ENCODE measurements around the gene ALPK1. TPM values are rescaled to one million over a fixed set of nuclear protein-coding genes. Genes with fewer than 3 reads are reported as not detected.

Gene ALPK1
- total RNA-seq, 2 donors from 2014 or later = 22.8 to 24.4 TPM

DNA sequence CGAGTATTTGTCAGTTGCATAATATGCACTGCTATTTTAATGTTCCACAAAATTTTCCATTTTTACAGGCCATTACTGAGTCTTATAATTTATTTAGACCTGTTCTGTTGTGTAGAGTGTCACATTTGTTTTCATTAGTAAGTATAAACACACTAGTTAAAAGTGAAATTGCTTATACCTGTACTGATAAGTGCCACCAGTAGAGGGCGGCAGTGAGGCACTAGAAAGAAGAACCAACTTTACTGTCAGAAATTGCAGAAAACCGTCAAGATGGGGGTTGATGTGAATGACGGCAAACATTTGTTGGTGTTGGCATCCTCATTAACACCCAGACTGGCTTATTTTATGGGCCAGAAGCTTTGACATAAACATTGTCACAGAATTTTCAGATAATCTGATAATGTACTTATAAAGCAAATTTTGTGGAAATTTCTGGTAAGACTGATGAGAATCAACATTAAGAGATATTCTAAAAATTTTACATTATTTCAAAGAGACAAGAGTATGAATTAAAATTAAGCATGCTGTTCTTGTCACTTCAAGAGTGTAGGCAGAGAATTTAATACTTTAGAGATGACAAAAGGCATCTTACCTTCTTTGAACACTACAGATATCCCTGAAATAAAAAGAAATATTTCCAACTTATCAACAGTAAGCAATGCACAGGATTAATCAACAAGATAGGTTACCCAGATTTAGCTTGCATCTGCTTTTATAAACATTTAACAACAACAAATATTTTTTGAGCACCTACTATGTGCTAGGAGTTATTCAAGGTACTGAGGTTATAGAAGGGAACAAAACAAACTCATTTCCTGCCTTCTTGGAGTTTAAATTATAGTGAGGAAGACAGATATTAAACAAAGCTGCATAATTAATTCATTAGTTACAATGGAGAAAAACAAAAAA lies 24.9 kb downstream of the ALPK1 start:
- DNase-seq (ENCODE audit: low spot score) = peak; percentile 87
- intact Hi-C loops (cut with DNase I) = loop anchor here in 1 of 2 donors (10.0 kb wide), 1 partner anchor 283 kb away; no protein-coding TSS in a partner anchor

DNA sequence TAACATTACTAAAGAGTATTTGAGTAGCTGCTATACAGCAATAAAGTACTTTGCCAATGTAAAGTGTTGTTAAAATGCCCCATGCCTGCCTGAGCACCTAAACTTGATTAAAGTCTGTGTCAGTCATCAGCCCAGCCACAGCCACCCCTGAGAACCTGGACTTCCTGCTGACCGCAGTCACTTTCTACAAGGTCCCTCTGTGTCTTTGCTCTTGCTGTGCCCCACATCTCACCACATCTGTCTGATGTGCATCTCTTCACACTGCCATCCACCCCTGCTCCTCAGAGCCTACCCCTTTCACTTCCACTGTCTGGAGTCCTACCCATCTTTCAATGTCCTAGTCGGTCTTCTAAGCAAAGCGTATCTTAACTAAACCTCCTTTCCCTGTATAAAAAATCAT lies 25.7 kb downstream of the ALPK1 start:
- intact Hi-C loops (cut with DNase I) = loop anchor here in 1 of 2 donors (10.0 kb wide), 1 partner anchor 282 kb away; no protein-coding TSS in a partner anchor
- DNase-seq (ENCODE audit: low spot score) = no peak

DNA sequence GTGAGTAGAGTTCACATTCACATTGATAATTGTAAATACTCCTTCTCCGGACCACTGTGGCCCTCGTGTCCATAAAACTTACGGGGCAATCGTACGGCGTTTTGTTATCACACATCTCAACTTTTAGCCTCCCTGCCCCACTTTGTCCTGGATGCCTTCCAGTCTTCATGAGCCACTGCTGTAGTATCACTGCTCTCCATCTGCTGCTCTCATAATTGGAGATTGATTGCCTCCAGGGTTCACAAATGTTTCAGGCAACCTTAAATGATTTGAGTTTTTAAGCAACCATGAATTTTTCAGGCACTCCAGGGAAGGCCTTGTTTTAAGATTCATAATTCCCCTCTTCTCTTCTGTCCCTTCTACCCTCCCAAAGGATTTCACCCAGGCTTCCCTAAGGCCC lies 28.4 kb downstream of the ALPK1 start:
- no peak for DNase-seq (ENCODE audit: low spot score)
- intact Hi-C loops (cut with DNase I) = loop anchor here in 1 of 2 donors (10.0 kb wide), 1 partner anchor 279 kb away; no protein-coding TSS in a partner anchor

DNA sequence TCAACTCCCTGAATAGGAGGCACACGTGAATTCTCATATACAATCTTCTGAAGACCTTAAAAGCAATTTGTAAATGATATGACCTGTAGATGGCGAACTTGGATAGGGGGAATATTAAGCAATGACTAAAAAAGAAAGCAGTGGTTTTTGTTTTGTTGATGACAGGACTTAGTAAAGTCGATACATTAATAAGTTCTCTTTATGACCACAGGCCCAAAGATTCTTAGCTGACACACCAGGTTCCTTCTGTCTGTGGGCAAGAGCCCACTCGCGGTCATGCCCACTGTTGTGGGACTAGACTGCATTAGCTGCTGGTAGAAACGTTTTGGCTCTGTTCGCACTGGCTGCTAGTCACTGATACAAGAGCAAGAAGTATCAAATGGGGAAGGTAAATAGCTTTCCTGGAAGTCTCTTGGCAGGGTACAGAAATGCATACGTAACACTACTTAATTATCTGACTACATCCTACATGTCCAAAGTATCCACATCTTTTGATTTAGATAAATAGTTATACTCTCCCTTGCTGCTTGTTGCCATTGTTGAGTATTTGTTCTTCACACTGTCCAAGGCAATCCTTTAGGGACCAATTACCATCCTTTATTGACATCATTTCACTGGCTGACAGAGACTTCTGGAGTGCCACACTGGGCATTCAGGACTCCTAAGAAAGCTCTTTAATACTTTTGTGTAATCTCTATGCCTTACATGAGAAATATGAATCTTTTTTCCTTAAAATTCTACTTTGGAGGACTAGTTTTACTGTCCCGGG lies 31.0 kb downstream of the ALPK1 start:
- no peak for DNase-seq (ENCODE audit: low spot score)
- intact Hi-C loops (cut with DNase I) = loop anchor here in 1 of 2 donors (10.0 kb wide), 1 partner anchor 277 kb away; no protein-coding TSS in a partner anchor

DNA sequence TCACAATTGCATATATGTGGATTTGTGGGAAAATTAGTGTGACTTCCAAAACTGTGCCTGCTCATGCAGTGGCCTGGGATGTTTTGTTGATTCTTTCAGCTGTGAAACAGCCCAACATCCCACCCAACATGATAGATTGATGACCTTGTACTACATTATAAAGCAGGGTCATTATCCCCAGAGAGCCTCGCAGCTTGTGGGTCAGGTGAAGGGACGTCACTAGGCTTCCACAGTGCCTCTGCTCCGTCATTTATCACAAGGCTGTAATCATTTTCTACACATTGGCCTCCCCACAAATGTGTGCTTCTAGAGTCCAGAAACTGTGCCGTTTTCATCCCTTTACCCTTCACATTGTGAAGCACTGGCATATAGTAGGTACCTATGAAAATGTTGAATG lies 31.6 kb downstream of the ALPK1 start:
- intact Hi-C loops (cut with DNase I) = loop anchor here in 1 of 2 donors (10.0 kb wide), 1 partner anchor 276 kb away; no protein-coding TSS in a partner anchor
- no peak for DNase-seq (ENCODE audit: low spot score)

DNA sequence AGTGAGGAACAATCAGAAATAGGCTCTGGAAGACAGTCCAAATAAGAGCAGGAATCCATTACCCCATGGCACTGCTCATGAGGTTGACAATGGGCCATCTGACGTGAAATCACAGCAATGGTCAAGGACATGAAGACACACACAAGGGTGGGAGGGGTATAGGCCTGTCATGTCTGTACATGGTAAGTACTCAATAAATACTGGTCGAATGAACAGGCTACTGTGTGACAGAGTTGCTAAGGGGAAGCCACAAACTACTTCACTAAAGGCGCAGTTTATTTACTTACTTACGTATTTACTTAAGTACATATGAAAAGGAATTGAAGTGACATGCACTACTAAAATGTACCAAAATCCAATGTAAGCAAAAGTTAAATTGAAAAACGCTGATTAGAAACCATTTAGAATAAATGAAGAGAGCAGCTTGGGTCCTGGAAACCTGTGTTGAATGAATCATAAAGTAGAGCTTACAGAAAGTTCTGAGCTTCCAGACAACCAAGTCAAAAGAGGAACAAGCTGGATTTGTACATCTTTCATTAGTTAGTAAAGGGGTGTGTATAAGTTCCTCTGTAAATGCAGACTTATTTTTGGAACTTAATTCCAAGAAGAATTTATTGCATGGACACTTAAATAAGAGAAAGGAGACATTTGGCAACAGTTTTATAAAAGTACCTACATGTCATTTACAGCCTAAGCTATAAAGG lies 32.7 kb downstream of the ALPK1 start:
- intact Hi-C loops (cut with DNase I) = loop anchor here in 1 of 2 donors (10.0 kb wide), 1 partner anchor 275 kb away; no protein-coding TSS in a partner anchor

DNA sequence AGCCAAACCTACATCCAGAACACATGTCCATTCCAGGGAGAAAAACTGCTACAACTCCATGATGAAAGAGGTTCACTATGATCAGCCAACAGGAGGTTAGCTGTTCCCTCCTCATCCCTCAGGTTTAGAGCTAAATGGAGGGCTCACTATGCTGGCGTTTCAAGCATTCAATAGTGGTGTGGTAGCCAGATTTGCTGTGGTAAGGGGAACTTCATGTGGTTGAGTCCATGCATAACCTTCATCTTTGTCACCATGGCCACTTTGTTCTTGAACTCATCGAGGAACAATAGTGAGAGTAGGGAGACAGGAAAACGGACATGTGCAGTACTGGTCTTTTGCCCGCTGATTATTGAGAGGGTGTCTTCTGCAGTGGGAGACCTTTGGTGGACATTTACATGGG lies 33.8 kb downstream of the ALPK1 start:
- no peak for DNase-seq (ENCODE audit: low spot score)
- intact Hi-C loops (cut with DNase I) = no loop called here

More for the DNA sequence above, 32.7 kb downstream of the ALPK1 start:
- no peak for DNase-seq (ENCODE audit: low spot score)

DNA sequence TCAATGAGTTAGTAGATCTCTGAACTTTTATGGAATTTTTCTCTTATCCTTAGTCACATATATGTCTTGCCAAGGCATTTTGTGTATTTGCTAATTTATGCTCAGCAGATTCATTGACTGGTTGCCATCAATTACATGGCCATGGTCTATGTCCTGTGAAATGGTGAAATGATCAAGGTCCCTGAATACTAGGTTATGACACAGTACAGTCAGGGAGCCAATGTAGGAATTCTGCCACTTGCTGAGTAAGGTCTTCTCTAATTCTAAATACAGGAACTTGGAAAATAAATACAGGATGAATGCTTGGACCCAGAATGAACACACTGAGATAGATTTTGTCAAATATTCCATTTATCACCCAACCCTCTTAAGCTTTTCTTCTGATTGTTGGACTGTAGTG lies 35.2 kb downstream of the ALPK1 start:
- intact Hi-C loops (cut with DNase I) = no loop called here
- no peak for DNase-seq (ENCODE audit: low spot score)

DNA sequence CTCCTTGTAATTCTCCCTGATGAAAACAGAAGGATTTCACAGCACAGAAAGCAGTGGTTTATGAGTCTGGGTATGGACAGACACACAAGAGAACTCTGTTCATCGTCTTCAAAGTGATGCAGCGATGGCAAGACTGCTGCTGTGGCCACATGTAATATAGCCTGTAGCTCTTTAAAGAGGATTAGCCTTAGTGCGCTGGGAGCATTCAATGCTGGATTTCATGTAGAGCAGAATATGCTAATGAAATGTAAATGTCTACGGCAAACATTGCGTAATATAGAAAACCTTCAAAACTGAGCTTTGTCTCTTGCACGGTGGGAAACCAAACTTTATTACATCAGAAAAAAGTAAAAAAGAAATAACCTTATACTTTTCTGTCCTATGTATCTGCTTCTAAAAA lies 42.9 kb downstream of the ALPK1 start:
- intact Hi-C loops (cut with DNase I) = no loop called here
- DNase-seq (ENCODE audit: low spot score) = no peak

DNA sequence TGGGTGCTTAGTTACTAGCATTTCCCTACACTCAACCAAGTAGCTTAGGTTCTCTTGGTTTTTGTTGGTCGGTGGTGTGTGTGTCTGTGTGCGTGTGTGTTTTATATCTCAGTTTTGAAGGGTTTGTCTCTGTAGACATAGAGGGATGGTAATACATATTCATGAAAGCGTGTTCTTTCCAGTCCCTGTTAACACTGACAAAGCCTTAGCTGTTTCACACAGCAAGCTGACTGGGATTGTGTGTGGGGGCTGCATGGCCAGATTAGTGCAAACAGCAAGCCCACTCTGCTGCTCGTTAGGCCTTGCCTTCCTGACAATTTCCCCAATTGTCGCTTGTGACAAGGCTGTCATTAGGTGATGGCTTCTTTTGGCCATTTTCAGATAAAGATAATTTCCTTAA lies 43.9 kb downstream of the ALPK1 start:
- no peak for DNase-seq (ENCODE audit: low spot score)
- intact Hi-C loops (cut with DNase I) = no loop called here

DNA sequence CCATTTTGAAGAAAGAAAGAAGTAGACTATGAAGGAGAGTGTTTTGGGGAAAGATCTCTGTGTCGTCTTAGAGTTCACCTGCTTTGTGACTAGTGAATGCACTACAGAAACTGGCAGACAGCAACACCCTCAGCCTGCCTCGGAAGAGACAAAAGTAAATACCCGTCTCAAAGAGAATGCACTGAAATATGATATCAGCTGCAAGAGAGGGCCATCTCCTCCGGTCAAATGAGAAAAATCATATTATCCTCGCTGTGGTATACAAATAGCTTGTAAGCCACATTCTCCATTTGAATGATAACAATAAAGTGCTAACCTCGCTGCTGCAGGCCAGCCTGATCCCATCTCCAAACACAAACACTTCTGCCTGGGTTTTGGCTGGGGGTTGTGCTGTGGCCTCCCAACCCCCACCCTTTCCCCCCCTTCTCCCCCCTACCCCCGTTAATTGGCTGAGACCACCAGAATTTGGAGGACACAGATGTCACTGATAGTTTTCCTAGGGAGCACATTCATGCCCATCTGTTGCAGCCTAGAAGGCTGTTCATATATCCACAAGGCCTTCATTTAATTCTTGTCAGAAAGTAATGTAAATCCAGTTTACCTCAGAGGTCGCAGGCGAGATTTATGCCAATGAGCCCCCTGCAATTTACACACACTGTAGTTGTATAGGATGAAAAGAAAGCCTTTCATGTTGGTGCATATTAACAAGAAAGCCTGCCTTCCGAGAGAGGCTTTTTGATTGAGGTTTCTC lies 46.3 kb downstream of the ALPK1 start:
- intact Hi-C loops (cut with DNase I) = no loop called here
- no peak for DNase-seq (ENCODE audit: low spot score)

DNA sequence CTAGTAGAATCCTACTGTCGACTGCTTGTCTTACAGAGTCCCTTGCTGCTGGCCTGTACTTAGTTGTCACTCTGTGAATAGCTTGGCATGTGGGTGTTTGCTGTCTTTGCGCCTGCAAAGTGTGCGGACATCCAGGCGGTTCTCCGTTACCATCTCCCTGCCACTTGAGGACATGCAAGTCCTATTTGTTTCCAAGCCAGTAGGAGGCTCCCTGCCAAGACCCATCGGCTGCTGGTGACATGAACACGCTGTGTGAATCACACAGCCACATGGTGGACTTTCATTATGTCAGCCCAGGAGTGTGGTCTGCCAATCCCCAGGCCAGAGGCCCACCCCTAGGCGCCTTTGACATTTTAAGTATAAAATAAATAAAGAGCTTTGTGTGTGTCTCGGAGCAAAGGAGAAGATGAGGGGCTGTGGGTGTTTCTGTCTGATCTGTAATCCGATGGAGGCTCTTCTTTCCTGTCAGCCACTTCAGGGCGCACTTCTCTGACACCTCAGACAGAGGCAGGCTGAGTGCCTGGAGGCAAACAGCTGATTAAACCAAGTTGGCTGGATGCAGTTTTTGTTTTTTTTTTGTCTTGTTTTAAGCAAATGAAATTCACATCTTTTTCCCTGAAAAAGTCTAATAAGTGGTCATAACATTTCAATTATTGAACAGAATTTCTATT lies 51.5 kb downstream of the ALPK1 start:
- intact Hi-C loops (cut with DNase I) = no loop called here
- DNase-seq (ENCODE audit: low spot score) = peak; percentile 84

DNA sequence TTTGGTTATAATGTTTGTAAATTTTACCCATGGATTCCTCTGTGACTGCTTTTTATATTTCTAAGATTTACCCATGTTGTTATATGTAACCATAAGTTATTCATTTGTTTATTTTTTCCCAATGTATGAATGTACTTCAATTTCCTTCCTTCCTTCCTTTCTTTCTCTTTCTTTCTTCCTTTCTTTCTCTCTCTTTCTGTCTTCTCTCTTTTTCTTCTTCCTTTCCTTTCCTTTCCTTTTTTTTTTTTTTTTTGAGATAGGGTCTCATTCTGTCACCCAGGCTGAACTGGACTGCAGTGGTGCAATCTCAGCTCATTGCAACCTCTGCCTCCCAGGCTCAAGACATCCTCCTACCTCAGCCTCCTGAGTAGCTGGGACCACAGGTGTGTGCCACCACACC lies 55.6 kb downstream of the ALPK1 start:
- intact Hi-C loops (cut with DNase I) = no loop called here
- no peak for DNase-seq (ENCODE audit: low spot score)

DNA sequence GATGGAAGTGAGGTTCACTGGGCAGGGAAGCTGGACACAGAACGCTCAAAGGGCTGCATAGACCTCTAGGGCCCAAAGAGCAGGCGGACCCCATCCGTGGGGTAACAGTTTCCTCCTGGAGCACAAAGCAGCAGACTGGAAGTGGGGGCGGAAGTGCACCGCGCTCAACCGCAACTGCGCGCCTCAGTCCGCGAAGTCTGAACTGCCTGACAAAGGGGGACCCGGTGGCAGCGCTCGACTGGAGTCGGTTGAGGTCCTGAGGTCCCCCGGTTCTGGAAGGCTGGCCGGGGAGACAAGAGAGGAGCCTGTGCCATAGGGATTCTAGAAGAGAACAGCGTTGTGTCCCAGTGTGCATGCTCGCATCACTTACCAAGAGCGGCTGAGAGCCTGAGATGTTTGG lies 58.5 kb downstream of the ALPK1 start:
- intact Hi-C loops (cut with DNase I) = no loop called here
- DNase-seq (ENCODE audit: low spot score) = no peak

DNA sequence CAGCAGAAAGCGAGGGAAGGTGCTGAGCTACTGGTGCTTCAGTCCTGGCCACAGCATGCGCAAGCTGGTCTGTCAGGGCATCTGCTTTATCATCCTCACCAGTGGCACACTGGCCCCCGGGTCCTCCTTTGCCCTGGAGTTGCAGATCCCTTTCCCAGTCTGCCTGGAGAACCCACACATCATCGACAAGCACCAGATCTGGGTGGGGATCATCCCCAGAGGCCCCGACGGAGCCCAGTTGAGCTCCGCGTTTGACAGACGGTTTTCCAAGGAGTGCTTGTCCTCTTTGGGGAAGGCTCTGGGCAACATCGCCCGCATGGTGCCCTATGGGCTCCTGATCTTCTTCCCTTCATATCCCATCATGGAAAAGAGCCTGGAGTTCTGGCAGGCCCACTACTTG lies 60.3 kb downstream of the ALPK1 start:
- no peak for DNase-seq (ENCODE audit: low spot score)
- intact Hi-C loops (cut with DNase I) = no loop called here

DNA sequence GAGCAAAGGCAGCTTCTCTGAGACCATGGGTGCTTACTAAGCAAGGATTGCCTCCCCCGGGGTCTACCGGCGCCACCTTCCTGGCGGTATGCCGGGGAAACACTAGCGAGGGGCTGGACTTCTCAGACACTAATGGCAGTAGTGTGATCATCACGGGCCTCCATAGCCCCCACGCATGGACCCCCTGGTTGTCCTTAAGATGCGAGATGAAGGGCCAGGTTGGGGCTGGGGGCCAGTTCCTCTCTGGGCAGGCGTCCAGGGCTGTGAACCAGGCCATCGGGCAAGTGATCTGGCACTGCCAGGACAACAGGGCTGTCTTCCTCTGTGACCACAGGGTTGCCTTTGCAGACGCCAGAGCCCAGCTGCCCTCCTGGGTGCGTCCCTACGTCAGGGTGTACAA lies 60.7 kb downstream of the ALPK1 start:
- intact Hi-C loops (cut with DNase I) = no loop called here
- DNase-seq (ENCODE audit: low spot score) = no peak

DNA sequence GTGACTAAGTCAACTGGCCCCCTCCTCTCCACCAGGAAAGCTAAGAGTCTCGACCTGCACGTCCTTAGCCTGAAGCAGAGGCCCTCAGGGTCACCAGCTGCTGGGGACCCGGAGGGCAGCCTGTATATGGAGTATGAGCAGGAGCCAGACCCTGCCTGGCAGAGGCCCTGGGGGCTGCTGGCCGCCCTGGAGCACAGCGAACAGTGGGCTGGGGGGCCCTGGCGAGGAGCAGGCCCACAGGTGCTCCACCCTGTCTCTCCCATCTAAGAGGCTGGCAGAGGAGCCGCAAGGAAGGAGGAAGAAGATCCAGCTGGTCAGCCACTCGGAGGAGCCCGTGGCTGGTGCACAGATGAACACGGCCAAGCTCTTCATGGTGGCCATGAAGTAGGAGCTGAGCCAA lies 61.2 kb downstream of the ALPK1 start:
- intact Hi-C loops (cut with DNase I) = no loop called here
- DNase-seq (ENCODE audit: low spot score) = no peak

All from posterior vena cava (tissue), 2 donors.